DND-41 (cell line): ENCODE results near the gene CRYZ.
A peak's percentile ranks its signal among the peaks of the same experiment; 100 is the strongest.

Experiments used
- ATAC-seq: fragments of 200-7000 bp; cut with Tn5 transposase; 3 replicates; pipeline ENCODE4 v1.9.1; 2021; ENCODE audit warnings: low read depth; ENCODE audit not compliant: insufficient read depth
- DNase-seq: peaks from one replicate; pipeline ENCODE4 v3.0.0-alpha.2; 2020
- H2AFZ ChIP-seq: 2 replicates; pipeline ENCODE4 v1.6.0; 2012; ENCODE audit warnings: low read depth, low read length
- H3K27ac ChIP-seq: 2 replicates; pipeline ENCODE4 v1.5.1; 2012; ENCODE audit warnings: low read length, inconsistent platforms
- H3K27me3 ChIP-seq: fragments of 200-600 bp; sonication (generic); 2 replicates; pipeline ENCODE4 v1.6.0; 2012; ENCODE audit warnings: low read length, mild to moderate bottlenecking, inconsistent platforms; ENCODE audit not compliant: insufficient read depth, poor library complexity
- H3K36me3 ChIP-seq: 2 replicates; pipeline ENCODE4 v1.5.1; 2012; ENCODE audit warnings: low read length, inconsistent platforms; ENCODE audit not compliant: insufficient read depth
- H3K4me1 ChIP-seq: 2 replicates; pipeline ENCODE4 v1.5.1; 2012; ENCODE audit warnings: mild to moderate bottlenecking, low read length; ENCODE audit not compliant: insufficient read depth
- H3K4me2 ChIP-seq: 2 replicates; pipeline ENCODE4 v1.6.0; 2012; ENCODE audit warnings: mild to moderate bottlenecking, moderate library complexity, low read length, inconsistent platforms; ENCODE audit not compliant: insufficient read depth
- H3K4me3 ChIP-seq, 2 experiments: fragments of 200-600 bp in 1 of 2; shearing (Covaris generic) in 1 of 2; 2 replicates each; pipeline ENCODE4 v1.5.1; 2012 to 2016; ENCODE audit warnings: inconsistent platforms in 2 of 2, low read length in 2 of 2, mild to moderate bottlenecking in 2 of 2, low read depth in 1 of 2, moderate library complexity in 1 of 2
- H3K79me2 ChIP-seq: 2 replicates; pipeline ENCODE4 v1.6.0; 2012; ENCODE audit warnings: low read length, inconsistent platforms; ENCODE audit not compliant: insufficient read depth
- H3K9ac ChIP-seq: 2 replicates; pipeline ENCODE4 v1.6.0; 2012; ENCODE audit warnings: low read depth, mild to moderate bottlenecking, inconsistent platforms, low read length, moderate library complexity
- H3K9me3 ChIP-seq: 2 replicates; pipeline ENCODE4 v1.5.1; 2012; ENCODE audit warnings: low read length, moderate library complexity, mild to moderate bottlenecking, inconsistent platforms; ENCODE audit not compliant: insufficient read depth, severe bottlenecking
- H4K20me1 ChIP-seq: 2 replicates; pipeline ENCODE4 v1.6.0; 2012; ENCODE audit warnings: low read length; ENCODE audit not compliant: insufficient read depth
- CTCF ChIP-seq: IDR thresholded peaks from 2 replicates; pipeline ENCODE4 v1.5.1; 2012; ENCODE audit warnings: borderline replicate concordance, low read length, moderate library complexity, mild to moderate bottlenecking; ENCODE audit not compliant: poor library complexity, severe bottlenecking; ENCODE audit errors: extremely low read depth
- EZH2 ChIP-seq: IDR thresholded peaks from 3 replicates; pipeline ENCODE4 v1.6.1; 2012; ENCODE audit warnings: borderline replicate concordance, low read depth, mild to moderate bottlenecking, moderate library complexity, low read length, inconsistent platforms; ENCODE audit not compliant: severe bottlenecking

The CRYZ gene

GRCh38 chr1:74693473-74693872 is 39.4 kb downstream of the CRYZ start:
- H3K27me3 ChIP-seq, result no peaks in the 10 kb centered on the region
- no peak overlapping the region for H3K27ac ChIP-seq
- H3K9ac ChIP-seq, result no peak overlapping the region
- TF ChIP-seq EZH2 (no peak), CTCF (no peak)
- ATAC-seq, result no peak
- H3K79me2 ChIP-seq, result no peaks in the 10 kb centered on the region
- H3K36me3 ChIP-seq, result no peaks in the 10 kb centered on the region
- no peaks in the 10 kb centered on the region for H3K4me1 ChIP-seq
- no peak for DNase-seq
- H3K9me3 ChIP-seq, result no peaks in the 10 kb centered on the region
- no peak overlapping the region for H2AFZ ChIP-seq
- no peak overlapping the region for H3K4me3 ChIP-seq
- H4K20me1 ChIP-seq, result no peaks in the 10 kb centered on the region
- no peak overlapping the region for H3K4me2 ChIP-seq

- Histone ChIP-seq H3K27me3 (no peaks in the 10 kb centered on the region), H3K27ac (no peak overlapping the region), H3K4me1 (no peaks in the 10 kb centered on the region), H3K4me2 (no peak overlapping the region), H3K79me2 (no peaks in the 10 kb centered on the region), H4K20me1 (no peaks in the 10 kb centered on the region), H3K4me3 (no peak overlapping the region), H3K9ac (no peak overlapping the region), H2AFZ (no peak overlapping the region), H3K9me3 (no peaks in the 10 kb centered on the region), H3K36me3 (no peaks in the 10 kb centered on the region)
- ATAC-seq, result no peak
- TF ChIP-seq CTCF (no peak), EZH2 (no peak)
- no peak for DNase-seq
Measured at GRCh38 chr1:74690909-74691308, 41.9 kb downstream of the CRYZ start.

GRCh38 chr1:74690364-74690696 is 42.5 kb downstream of the CRYZ start:
- H3K79me2 ChIP-seq, result no peaks in the 10 kb centered on the region
- no peak overlapping the region for H3K4me3 ChIP-seq
- 0 out of 2 replicates have a peak overlapping the region, but pooled peaks have one; percentile 29 for H2AFZ ChIP-seq
- no peaks in the 10 kb centered on the region for H3K36me3 ChIP-seq
- no peaks in the 10 kb centered on the region for H3K4me1 ChIP-seq
- no peak overlapping the region for H3K9ac ChIP-seq
- TF ChIP-seq CTCF (no peak), EZH2 (no peak)
- DNase-seq (no peak), ATAC-seq (no peak)
- no peaks in the 10 kb centered on the region for H3K27me3 ChIP-seq
- H3K27ac ChIP-seq, result no peak overlapping the region
- no peaks in the 10 kb centered on the region for H3K9me3 ChIP-seq
- no peak overlapping the region for H3K4me2 ChIP-seq
- H4K20me1 ChIP-seq, result no peaks in the 10 kb centered on the region
